ENCODE data around the gene MEIOB.
"Not testable (repeated sequence)": the region's sequence is repeated elsewhere in the genome, so short reads cannot be mapped to it uniquely, and the experiment has no call there.

The MEIOB gene

GRCh38 chr16:1899641-1900451 is 27.9 kb upstream of the MEIOB start:
- in situ Hi-C loops (cut with HindIII; ENCODE audit: low sequenced_read_pairs): no loop called here
- DNase-seq (ENCODE audit: low read depth): no peak

GRCh38 chr16:1897692-1898091 is 25.7 kb upstream of the MEIOB start:
- in situ Hi-C loops (cut with HindIII; ENCODE audit: low sequenced_read_pairs); DNase-seq (ENCODE audit: low read depth); H3K4me3 ChIP-seq (ENCODE audit: low read depth, low read length): not testable (repeated sequence)

More at GRCh38 chr16:1899641-1900451, 27.9 kb upstream of the MEIOB start:
- TF ChIP-seq CTCF (IDR thresholded peaks at IDR 0.05; ENCODE audit: low read depth, low read length, missing control alignments): no peak
- no peak overlapping the region for H3K4me3 ChIP-seq (ENCODE audit: low read depth, low read length)

GRCh38 chr16:1895949-1896675 is 24.1 kb upstream of the MEIOB start:
- TF ChIP-seq CTCF (IDR thresholded peaks at IDR 0.05; ENCODE audit: low read depth, low read length, missing control alignments): no peak
- in situ Hi-C loops (cut with HindIII; ENCODE audit: low sequenced_read_pairs): no loop called here
- DNase-seq (ENCODE audit: low read depth): no peak
- no peak overlapping the region for H3K4me3 ChIP-seq (ENCODE audit: low read depth, low read length)

GRCh38 chr16:1895068-1895467 is 23.1 kb upstream of the MEIOB start:
- no peak for DNase-seq (ENCODE audit: low read depth)
- TF ChIP-seq CTCF (IDR thresholded peaks at IDR 0.05; ENCODE audit: low read depth, low read length, missing control alignments): no peak
- in situ Hi-C loops (cut with HindIII; ENCODE audit: low sequenced_read_pairs): no loop called here
- no peak overlapping the region for H3K4me3 ChIP-seq (ENCODE audit: low read depth, low read length)

- H3K4me3 ChIP-seq (ENCODE audit: low read depth, low read length): no peak overlapping the region
- TF ChIP-seq CTCF (IDR thresholded peaks at IDR 0.05; ENCODE audit: low read depth, low read length, missing control alignments): no peak
- in situ Hi-C loops (cut with HindIII; ENCODE audit: low sequenced_read_pairs): no loop called here
- DNase-seq (ENCODE audit: low read depth): no peak
Observed at GRCh38 chr16:1890708-1891050, 18.7 kb upstream of the MEIOB start.

- H3K4me3 ChIP-seq (ENCODE audit: low read depth, low read length): no peak overlapping the region
- TF ChIP-seq CTCF (IDR thresholded peaks at IDR 0.05; ENCODE audit: low read depth, low read length, missing control alignments): no peak
- in situ Hi-C loops (cut with HindIII; ENCODE audit: low sequenced_read_pairs): no loop called here
- no peak for DNase-seq (ENCODE audit: low read depth)
Observed at GRCh38 chr16:1890024-1890707, 18.2 kb upstream of the MEIOB start.
